Kidney epithelial cell (primary cell): ENCODE data around the gene RHCG. TPM values are rescaled to one million over a fixed set of nuclear protein-coding genes. Genes with fewer than 3 reads are reported as not detected.

Experiments used
- DNase-seq: peaks from one replicate; pipeline ENCODE4 v3.0.0-alpha.2; 2010; ENCODE audit warnings: low read depth
- H3K27me3 ChIP-seq: 2 replicates; pipeline ENCODE4 v1.6.0; 2011; ENCODE audit warnings: low read length; ENCODE audit not compliant: control insufficient read depth, insufficient read depth
- H3K36me3 ChIP-seq: 2 replicates; pipeline ENCODE4 v1.5.1; 2011; ENCODE audit warnings: low read length; ENCODE audit not compliant: control insufficient read depth, insufficient read depth
- H3K4me3 ChIP-seq: 2 replicates; pipeline ENCODE4 v1.5.1; 2011; ENCODE audit warnings: low read depth, mild to moderate bottlenecking, control low read depth, low read length
- CTCF ChIP-seq: IDR thresholded peaks from 2 replicates; pipeline ENCODE4 v1.5.1; 2011; ENCODE audit warnings: mild to moderate bottlenecking, moderate library complexity, low read length, control low read depth, inconsistent platforms; ENCODE audit not compliant: insufficient read depth, poor library complexity, severe bottlenecking
- total RNA-seq: library from RNA; depleted of rRNA; stranded (reverse); fragments of >200 nt; gene quantifications from 2 replicates; pipeline ENCODE4 v1.2.3, GENCODE V29; 2015

RHCG gene
- total RNA-seq, 1 donor from 2014 or later: 0.04 TPM

- no peak for TF ChIP-seq CTCF
These were observed 15.9 kb downstream of the RHCG start for GRCh38 chr15:89480505-89480904.

DNA sequence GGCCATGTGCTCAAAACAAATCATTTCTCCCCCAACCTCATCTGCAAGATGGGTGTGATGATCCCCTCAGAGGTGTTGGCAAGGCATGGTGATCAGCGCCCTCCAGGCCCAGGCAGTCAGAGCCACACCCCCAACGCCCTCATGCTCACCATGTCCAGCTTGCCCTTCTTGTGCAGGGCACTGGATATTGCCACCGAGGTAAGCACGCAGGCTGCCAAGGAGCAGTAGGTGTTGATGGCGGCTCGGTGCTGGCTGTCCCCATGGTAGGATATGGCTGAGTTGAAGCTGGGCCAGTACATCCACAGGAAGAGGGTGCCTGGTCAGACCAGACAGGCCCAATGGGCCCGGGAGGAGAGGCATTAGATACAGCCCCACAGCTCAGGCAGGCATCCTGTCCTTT, 17.2 kb downstream of the RHCG start:
- Histone ChIP-seq H3K4me3 (no peak overlapping the region), H3K27me3 (peaks cover 22% of the 10 kb centered on the region), H3K36me3 (no peaks in the 10 kb centered on the region)
- TF ChIP-seq CTCF: no peak
- no peak for DNase-seq

More at GRCh38 chr15:89480505-89480904, 15.9 kb downstream of the RHCG start:
- H3K36me3 ChIP-seq: no peaks in the 10 kb centered on the region
- no peak for DNase-seq
- H3K4me3 ChIP-seq: no peak overlapping the region
- H3K27me3 ChIP-seq: peaks cover 18% of the 10 kb centered on the region

DNA sequence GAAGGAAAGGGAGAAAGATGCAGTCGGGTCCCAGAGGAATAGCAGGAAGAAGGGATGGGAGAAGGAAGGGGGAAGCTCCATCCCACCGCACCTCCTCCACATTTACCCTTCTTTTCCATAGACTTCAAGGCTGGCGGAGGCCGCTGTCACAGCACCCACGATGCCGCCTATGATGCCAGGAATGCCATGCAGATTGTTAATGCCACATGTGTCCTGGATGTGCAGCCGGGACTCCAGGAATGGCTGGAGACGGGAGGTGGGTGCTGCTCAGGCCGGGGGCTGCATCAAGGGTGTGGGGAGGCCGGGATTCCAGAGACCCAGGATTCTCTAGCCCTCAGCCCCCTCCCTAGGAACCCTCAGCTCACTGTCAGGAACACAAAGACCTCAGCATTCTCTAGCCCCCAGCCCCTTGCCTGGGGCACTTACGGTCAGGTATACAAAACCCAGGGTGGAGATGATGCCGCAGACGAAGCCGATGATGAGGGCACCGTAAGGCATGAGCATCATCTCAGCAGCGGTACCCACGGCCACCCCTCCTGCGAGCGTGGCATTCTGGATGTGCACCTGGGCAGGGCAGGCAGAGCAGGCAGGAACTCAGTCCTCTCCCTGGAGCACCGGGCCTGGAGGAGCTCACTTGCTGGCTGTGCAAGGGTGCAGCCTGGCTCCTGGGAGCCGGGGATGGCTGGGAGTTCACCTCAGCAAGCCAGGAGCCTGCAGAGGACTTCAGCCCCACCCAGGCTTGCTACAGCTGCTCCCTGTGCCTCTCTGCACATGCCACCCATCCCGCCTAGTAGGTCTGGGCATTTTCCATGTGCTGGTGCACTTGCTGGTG, 18.8 kb downstream of the RHCG start:
- Histone ChIP-seq H3K4me3 (no peak overlapping the region), H3K36me3 (no peaks in the 10 kb centered on the region), H3K27me3 (peaks cover 17% of the 10 kb centered on the region)
- no peak for TF ChIP-seq CTCF
- no peak for DNase-seq

DNA sequence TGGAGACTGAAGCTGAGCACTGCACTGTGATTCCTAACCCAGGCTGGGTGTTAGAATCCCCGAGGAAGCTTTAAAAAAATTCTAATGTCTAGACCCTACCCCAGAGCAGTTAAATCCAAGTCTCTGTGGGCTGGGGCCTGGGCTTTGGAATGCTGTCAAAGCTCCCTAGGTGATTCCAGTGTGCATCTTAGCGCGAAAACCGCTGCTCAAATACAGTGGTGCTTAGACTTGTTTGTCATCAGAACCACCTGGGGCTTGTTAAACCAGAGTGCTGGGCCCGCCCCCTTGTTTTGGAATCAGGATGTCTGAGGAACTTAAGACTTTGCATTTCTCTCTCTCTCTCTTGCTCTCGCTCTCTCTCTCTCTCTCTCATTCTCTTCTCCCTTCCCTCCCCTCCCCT, 20.7 kb downstream of the RHCG start:
- TF ChIP-seq CTCF: no peak
- peaks cover 28% of the 10 kb centered on the region for H3K27me3 ChIP-seq
- DNase-seq: no peak
- no peaks in the 10 kb centered on the region for H3K36me3 ChIP-seq
- H3K4me3 ChIP-seq: no peak overlapping the region

GRCh38 chr15:89472785-89473256, 23.6 kb downstream of the RHCG start:
- DNase-seq: no peak
- Histone ChIP-seq H3K27me3 (peaks cover 35% of the 10 kb centered on the region), H3K4me3 (no peak overlapping the region), H3K36me3 (no peaks in the 10 kb centered on the region)
- peak; percentile 81 for TF ChIP-seq CTCF
